Measurements from ENCODE around the gene WNT9A.

The WNT9A gene

GRCh38 chr1:227909188-227909587, 38.5 kb downstream of the WNT9A start:
- DNase-seq = no peak

- DNase-seq = no peak
Measured at GRCh38 chr1:227908359-227908758, 39.4 kb downstream of the WNT9A start.

GRCh38 chr1:227907439-227908015, 40.2 kb downstream of the WNT9A start:
- DNase-seq = no peak

GRCh38 chr1:227906550-227907071, 41.1 kb downstream of the WNT9A start:
- DNase-seq = no peak

- no peak for DNase-seq
Measured at GRCh38 chr1:227905573-227906487, 41.9 kb downstream of the WNT9A start.

- no peak for DNase-seq
Measured at GRCh38 chr1:227904541-227905335, 43.0 kb downstream of the WNT9A start.

GRCh38 chr1:227903614-227904501, 43.9 kb downstream of the WNT9A start:
- DNase-seq = no peak

GRCh38 chr1:227903061-227903521, 44.6 kb downstream of the WNT9A start:
- no peak for DNase-seq

GRCh38 chr1:227902641-227902990, 45.1 kb downstream of the WNT9A start:
- no peak for DNase-seq

- no peak for DNase-seq
Measured at GRCh38 chr1:227901906-227902640, 45.7 kb downstream of the WNT9A start.

GRCh38 chr1:227901239-227901905, 46.4 kb downstream of the WNT9A start:
- no peak for DNase-seq

- no peak for DNase-seq
Measured at GRCh38 chr1:227900571-227901051, 47.1 kb downstream of the WNT9A start.

GRCh38 chr1:227899820-227900449, 47.8 kb downstream of the WNT9A start:
- no peak for DNase-seq

- no peak for DNase-seq
Measured at GRCh38 chr1:227899141-227899819, 48.5 kb downstream of the WNT9A start.

- no peak for DNase-seq
Measured at GRCh38 chr1:227898502-227899140, 49.1 kb downstream of the WNT9A start.

- DNase-seq = no peak
Measured at GRCh38 chr1:227897704-227898438, 49.9 kb downstream of the WNT9A start.

- DNase-seq = no peak
Measured at GRCh38 chr1:227896710-227897655, 50.7 kb downstream of the WNT9A start.

Data from NCI-H1436 treated with DMSO at 0.1 percent for 48 hours (cell line).